HG03045 (cell line): Measurements from ENCODE around the gene CBR3.
A peak's percentile ranks its signal among the peaks of the same experiment; 100 is the strongest.

Experiments
- ATAC-seq: cut with Tn5 transposase; IDR thresholded peaks from one replicate; pipeline ENCODE4 v1.9.1; 2021; ENCODE audit warnings: mild to moderate bottlenecking, moderate library complexity; ENCODE audit not compliant: unreplicated experiment

The CBR3 gene

GRCh38 chr21:36149788-36150711 is 15.2 kb downstream of the CBR3 start:
- ATAC-seq, result no peak

- ATAC-seq, result no peak
Measured at GRCh38 chr21:36155603-36156338, 20.9 kb downstream of the CBR3 start.

GRCh38 chr21:36156339-36156814 is 21.5 kb downstream of the CBR3 start:
- ATAC-seq, result peak; percentile 91

- ATAC-seq, result peak; percentile 22
Measured at GRCh38 chr21:36156815-36157670, 22.2 kb downstream of the CBR3 start, which contains the start of gene DOP1B. TSS of gene DOP1B (plus strand) at chr21:36156824. CDS start at chr21:36164734, 7,910 bp downstream.

GRCh38 chr21:36159356-36159921 is 24.6 kb downstream of the CBR3 start:
- ATAC-seq, result no peak

- ATAC-seq, result no peak
Measured at GRCh38 chr21:36160850-36161178, 25.9 kb downstream of the CBR3 start.

- ATAC-seq, result no peak
Measured at GRCh38 chr21:36162631-36163030, 27.8 kb downstream of the CBR3 start.

- no peak for ATAC-seq
Measured at GRCh38 chr21:36163750-36164741, 29.2 kb downstream of the CBR3 start.

GRCh38 chr21:36165356-36165755 is 30.5 kb downstream of the CBR3 start:
- ATAC-seq, result no peak

- no peak for ATAC-seq
Measured at GRCh38 chr21:36166705-36167104, 31.8 kb downstream of the CBR3 start.

GRCh38 chr21:36167541-36167940 is 32.7 kb downstream of the CBR3 start:
- no peak for ATAC-seq

- ATAC-seq, result no peak
Measured at GRCh38 chr21:36169470-36170128, 34.7 kb downstream of the CBR3 start.

- no peak for ATAC-seq
Measured at GRCh38 chr21:36170823-36171222, 35.9 kb downstream of the CBR3 start.

- ATAC-seq, result no peak
Measured at GRCh38 chr21:36171336-36171735, 36.5 kb downstream of the CBR3 start.

- ATAC-seq, result no peak
Measured at GRCh38 chr21:36171741-36172331, 37.0 kb downstream of the CBR3 start.

GRCh38 chr21:36174780-36175179 is 39.9 kb downstream of the CBR3 start:
- ATAC-seq, result no peak

- no peak for ATAC-seq
Measured at GRCh38 chr21:36175771-36176565, 41.1 kb downstream of the CBR3 start.

- ATAC-seq, result no peak
Measured at GRCh38 chr21:36178349-36178748, 43.5 kb downstream of the CBR3 start.
